NCI-H748 (cell line): ENCODE data around the gene FER1L5.
A peak's percentile ranks its signal among the peaks of the same experiment; 100 is the strongest.

Experiments
- DNase-seq: peaks from one replicate; lab custom pipeline; 2025; ENCODE audit not compliant: unreplicated experiment; lab: John Stamatoyannopoulos, UW

FER1L5 gene

GRCh38 chr2:96694816-96695455, 52.4 kb downstream of the FER1L5 start:
- DNase-seq: no peak

- DNase-seq: no peak
These were observed 53.0 kb downstream of the FER1L5 start for GRCh38 chr2:96695602-96696001.

- no peak for DNase-seq
These were observed 54.9 kb downstream of the FER1L5 start for GRCh38 chr2:96697476-96697875.

GRCh38 chr2:96698221-96698861, 55.8 kb downstream of the FER1L5 start:
- DNase-seq: no peak

- no peak for DNase-seq
These were observed 56.5 kb downstream of the FER1L5 start for GRCh38 chr2:96699021-96699420.

- DNase-seq: no peak
These were observed 57.1 kb downstream of the FER1L5 start for GRCh38 chr2:96699621-96700020.

GRCh38 chr2:96700086-96700485, 57.5 kb downstream of the FER1L5 start:
- DNase-seq: no peak

GRCh38 chr2:96701636-96702035, 59.1 kb downstream of the FER1L5 start:
- DNase-seq: no peak

GRCh38 chr2:96702098-96702785, 59.7 kb downstream of the FER1L5 start:
- DNase-seq: no peak

GRCh38 chr2:96703021-96703751, 60.6 kb downstream of the FER1L5 start:
- no peak for DNase-seq

- DNase-seq: no peak
These were observed 68.4 kb downstream of the FER1L5 start for GRCh38 chr2:96710985-96711384.

- DNase-seq: no peak
These were observed 73.1 kb downstream of the FER1L5 start for GRCh38 chr2:96715658-96716057.

GRCh38 chr2:96716388-96716787, 73.8 kb downstream of the FER1L5 start:
- no peak for DNase-seq

- no peak for DNase-seq
These were observed 83.6 kb downstream of the FER1L5 start for GRCh38 chr2:96726131-96726530.

GRCh38 chr2:96727431-96727830, 84.9 kb downstream of the FER1L5 start:
- no peak for DNase-seq

- DNase-seq: no peak
These were observed 87.2 kb downstream of the FER1L5 start for GRCh38 chr2:96729748-96730147.

- DNase-seq: no peak
These were observed 87.6 kb downstream of the FER1L5 start for GRCh38 chr2:96730212-96730611.

GRCh38 chr2:96733931-96734330, 91.4 kb downstream of the FER1L5 start:
- no peak for DNase-seq

- DNase-seq: peak; percentile 2
These were observed 92.5 kb downstream of the FER1L5 start for GRCh38 chr2:96734880-96735583.

- DNase-seq: no peak
These were observed 94.7 kb downstream of the FER1L5 start for GRCh38 chr2:96737251-96737650.

GRCh38 chr2:96737831-96738230, 95.3 kb downstream of the FER1L5 start:
- DNase-seq: no peak
